GM11168 (cell line): ENCODE measurements around the gene LRP1B.
"Not testable (repeated sequence)": the region's sequence is repeated elsewhere in the genome, so short reads cannot be mapped to it uniquely, and the experiment has no call there.

Experiments used
- in situ Hi-C: fragments of 300-500 bp; cut with MboI; formaldehyde crosslinking; loops from one replicate; pipeline ENCODE4 v1.12.0; 2022; ENCODE audit warnings: low sequenced_read_pairs; ENCODE audit not compliant: unreplicated experiment

Gene LRP1B

DNA sequence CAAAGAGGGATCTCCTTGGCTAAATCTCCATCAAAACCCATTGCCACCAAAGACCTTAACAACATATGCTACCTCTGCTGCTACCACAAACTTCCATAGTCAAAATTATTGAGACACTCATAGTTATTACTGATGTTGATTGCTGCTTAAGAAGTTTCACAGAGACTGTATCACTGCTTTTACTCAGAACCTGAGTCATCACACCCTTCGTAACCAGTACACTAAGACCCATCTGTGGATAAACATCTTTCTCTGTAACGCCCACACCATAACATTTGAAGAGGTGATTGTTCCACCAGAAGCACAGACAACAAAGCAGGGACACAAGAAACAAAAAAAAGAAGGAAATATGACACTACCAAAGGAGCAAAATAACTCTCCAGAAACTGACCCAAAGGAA is 1563.1 kb downstream of the LRP1B start:
- in situ Hi-C loops = no loop called here

DNA sequence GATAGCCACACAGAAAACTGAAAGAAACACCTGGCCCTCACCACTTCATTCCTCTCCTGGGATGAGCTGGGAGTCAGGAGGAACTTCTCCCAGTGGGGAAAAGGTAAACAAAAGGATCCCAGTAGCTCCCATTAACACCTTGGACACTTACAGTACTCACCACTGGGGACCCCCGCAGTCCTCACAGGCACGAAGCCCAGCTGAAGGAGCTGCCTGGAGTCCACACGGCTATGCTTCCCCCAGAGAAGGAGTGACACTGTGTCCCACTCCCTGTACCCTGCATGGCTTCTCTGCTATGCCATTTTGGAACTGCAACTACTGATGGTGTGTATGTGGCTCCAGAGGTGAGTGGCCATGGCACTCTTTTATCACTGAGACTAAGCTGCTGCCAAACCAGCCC is 1565.1 kb downstream of the LRP1B start:
- in situ Hi-C loops = no loop called here

DNA sequence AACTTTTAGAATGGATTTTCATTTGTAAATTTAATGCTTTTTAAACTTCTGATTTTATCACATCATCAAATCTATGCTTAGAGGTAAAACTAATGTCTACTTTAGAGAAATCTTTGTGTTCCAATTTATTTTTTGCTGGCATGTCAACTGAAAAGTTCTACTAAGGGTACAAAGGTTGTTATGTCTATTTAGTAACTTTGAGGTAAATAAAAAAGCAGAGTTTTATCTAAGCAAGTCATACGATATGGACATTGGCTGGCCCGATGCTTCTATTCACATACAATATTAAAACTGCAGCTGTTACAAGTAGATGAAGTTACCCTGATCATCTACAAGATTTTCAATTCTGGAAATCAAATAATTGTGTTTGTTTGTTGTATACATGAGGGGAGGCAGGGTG is 1575.1 kb downstream of the LRP1B start:
- in situ Hi-C loops = no loop called here

DNA sequence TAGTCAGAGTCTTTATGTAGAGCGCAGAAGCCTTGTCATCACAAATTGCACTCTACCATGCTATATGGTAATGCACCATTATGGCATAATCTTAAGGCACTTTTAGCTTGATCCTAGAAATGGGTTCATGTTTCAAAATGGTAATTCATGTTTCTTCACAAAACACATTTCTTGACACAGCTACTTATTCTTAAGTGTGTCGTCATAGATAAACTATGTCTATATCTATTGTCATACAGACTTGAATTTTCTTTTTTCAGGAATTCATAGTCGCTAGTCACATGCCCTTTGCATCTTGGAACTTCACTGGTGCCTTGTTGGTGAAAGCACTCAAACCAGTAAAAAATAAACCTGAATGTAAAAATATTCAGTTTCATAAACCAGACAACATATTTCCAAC is 1578.2 kb downstream of the LRP1B start:
- in situ Hi-C loops = no loop called here

DNA sequence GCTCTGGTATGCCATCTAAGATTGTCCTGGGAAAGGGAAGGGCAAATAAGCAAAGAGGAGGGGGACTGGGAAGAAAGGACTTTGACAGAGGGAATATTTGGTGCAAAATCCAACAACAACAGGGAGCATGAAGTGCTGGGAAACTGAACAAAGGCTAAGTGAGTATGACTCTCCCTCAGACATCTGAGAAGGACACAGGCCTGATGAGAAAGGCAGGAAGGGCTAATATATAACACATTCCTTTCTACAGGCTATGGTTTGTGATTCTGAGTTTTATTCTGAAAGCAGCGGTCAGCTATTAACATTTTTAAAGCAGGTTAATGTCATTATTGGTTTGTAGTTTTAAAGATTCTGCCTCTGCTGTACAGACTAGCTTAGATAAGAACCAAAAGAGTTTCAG is 1579.5 kb downstream of the LRP1B start:
- in situ Hi-C loops = no loop called here

DNA sequence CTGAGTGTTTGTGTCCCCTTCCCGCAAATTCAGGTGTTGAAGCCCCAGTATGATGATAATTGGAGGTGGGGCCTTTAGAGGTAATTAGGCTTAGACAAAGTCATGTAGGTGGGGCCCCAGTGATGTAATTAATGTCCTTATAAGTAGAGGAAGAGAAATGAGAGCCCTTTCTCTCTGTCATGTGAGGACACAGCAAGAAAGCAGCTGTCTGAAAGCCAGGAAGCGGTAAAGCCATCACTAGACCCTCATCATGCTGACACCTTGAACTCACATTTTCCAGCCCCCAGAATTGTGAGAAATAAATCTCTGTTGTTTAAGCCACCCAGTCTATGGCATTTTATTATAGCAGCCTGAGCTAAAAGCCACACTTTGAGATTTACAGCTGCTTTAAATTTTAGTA is 1580.0 kb downstream of the LRP1B start:
- in situ Hi-C loops = no loop called here

DNA sequence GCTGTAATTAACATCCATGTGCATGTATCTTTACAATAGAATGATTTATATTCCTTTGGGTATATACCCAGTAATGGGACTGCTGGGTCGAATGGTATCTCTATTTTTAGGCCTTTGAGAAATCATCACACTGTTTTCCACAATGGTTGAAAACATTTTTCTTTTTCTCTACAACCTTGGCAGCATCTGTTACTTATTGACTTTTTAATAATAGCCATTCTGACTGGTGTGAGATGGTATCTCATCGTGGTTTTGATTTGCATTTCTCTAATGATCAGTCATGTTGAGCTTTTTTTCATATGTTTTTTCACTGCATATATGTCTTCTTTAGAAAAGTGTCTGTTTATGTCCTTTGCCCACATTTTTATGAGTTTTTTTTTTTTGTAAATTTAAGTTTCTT is 1586.0 kb downstream of the LRP1B start:
- in situ Hi-C loops = not testable (repeated sequence)

DNA sequence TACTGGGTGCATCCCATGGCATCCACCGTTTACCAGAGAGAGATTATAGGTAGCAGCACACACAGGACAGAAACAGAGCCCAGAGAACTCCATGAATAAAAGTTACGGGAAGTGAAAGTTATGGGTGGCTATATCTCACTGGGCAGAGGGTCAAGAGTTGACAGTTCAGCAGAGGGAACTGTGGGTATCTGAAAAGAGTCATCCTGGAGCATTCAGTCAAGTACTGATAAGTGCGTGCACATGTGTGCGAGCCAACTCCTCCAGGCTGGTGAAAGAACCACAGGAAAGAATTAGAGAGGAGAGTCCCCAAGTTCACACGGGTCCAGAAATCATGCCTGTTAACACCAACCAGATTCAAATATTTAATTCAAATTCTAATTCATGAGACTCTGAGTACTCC is 1588.2 kb downstream of the LRP1B start:
- in situ Hi-C loops = no loop called here

DNA sequence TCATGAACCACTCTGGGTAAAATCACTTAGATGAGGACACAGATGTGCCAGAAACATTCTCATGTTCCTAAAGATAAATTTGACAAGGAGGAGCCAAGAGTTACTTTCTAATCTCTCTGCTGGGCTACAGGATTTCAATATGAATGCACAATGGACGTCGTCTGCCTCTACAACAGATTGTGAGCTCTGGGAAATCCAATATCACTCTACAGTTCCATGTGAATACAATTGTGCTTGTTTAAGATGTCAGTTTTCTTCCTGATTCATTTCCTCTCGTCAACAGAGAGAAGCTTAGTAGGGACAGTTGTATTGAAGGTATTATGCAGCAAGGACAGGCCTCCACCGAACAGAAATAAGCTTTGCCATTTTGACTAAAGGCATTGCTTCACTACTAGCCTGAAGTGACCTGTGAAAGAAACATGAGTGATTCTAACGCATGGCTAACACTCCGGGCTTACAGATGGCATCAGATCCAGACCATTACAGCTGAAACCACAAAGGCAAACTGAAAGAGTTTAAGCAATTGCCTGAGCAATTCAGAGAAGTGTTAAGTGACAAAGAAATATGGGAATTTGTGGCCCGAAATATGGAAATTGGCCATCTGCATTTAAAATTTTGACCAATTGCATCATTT is 1591.5 kb downstream of the LRP1B start:
- in situ Hi-C loops = no loop called here

DNA sequence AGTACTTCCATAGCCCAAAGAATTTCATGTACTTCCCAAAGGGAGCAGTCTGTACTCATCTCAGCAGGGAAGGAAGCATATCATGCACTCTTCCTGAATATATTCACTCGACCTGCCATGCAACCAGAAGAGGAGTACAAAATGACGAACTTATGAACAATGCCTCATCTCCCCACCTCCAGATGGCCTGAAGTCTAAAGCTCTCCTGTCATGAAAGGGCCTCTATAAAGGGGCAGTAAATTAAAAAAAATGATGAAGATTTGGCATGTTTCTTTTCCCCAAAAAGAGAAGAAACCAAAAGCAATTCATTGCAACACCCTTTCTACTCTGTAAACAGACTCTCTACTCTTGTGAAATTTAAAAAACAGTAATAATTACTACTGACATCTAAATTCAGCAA is 1601.1 kb downstream of the LRP1B start:
- in situ Hi-C loops = no loop called here

DNA sequence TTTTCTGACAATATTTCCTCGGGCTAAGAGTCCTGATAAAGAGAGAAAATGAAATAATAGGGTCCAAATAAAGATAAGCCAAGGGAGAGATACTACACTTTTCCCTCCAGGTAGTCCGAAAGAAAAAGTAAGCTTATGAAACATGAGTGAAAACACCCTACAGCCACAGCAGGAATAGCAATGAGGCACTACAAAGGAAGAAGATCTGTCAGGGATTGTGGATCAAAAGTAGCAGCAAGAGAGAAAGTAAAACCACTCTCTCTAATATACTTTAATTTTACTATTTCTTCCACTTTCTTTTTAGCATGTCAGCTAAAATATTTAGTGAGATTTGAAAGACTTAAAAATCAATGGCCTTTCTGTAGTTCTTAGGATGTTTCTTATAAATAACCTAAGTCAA is 1601.8 kb downstream of the LRP1B start:
- in situ Hi-C loops = no loop called here

DNA sequence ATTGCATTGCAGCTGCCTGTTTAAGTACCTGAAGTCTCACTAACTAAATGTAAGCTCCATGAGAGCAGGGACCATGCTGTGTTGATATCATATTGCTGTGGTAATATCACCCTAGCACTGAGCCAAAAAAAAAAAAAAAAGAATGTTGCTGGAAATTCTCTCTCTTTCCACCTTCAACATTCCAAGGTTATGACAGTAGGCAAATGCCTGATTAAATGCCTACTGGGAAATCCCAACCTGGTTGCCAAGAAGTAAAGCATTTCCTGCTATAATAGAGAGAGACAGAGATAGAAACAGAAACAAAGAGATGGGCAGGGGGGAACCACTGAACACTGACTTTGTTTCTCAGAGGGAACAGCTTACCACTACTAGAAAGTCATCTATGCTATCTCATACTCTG is 1604.2 kb downstream of the LRP1B start:
- in situ Hi-C loops = no loop called here

DNA sequence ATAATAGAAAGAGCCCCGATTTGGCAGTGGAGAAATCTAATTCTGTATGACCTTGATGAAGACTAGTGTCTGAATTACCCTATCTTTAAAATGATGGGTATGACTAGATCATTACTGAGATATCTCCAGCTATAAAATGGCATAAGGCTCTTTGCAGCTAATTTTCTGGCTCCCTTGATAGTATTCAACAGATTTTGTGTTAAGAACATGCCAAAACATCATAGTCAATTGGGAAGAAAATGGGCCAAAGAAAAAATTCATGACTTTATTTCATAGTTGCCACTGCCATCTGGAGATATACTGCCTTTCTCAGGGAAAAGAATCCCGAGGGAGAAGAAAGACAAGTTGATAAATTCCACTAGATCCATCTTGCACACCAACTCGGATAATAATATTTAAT is 1618.7 kb downstream of the LRP1B start:
- in situ Hi-C loops = no loop called here

DNA sequence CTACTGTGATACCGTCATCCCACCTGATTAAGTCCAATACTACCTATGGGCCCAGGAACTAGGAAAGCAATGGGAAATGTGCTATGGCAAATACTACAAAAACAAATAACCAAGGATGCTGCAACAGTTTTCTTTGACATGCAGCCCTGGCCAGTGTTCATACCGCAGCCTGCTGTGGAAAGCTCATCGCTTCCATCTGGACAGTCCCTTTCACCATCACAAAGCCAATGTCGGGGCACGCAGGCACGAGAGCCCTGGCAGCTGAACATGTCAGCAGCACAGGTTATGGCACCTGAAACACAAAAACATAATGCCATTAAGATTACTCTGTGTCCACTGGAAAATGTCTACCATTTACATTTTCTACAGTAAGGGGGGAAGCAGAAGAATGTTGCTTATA is 1621.1 kb downstream of the LRP1B start:
- in situ Hi-C loops = no loop called here

DNA sequence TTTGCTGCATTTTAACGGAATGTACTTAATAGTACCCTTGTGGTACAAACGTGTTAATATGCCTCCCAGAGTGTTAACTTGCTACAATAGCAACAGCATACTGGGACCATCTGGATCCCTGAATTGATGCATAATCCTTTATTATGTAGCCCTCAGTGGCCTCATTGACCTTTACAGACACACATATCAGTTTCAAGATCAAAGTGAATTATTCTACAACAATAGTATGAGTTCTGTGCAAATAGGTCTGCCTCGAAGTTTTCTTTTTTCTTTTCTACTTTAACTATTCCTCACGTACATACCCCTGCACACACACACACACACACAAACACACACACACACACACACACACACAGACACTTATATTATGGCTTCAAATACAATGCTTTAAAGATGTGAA is 1622.1 kb downstream of the LRP1B start:
- in situ Hi-C loops = no loop called here

DNA sequence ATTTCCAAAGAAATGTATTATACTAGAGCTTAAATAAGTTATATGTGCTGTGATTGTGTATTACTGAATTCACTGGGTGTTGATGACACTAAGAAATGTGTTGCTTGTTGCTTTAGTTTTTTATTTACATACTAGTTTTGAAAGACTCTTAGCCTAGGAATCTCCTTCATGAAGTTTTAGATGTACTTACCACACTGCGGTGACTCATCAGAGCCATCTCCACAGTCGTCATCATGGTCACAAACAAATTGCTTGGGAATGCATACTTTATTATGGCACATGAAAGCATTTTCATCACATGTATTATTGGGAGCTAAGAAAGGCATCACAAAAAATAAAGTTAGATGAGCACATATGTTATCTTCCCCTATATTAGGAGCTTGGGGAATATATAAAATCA is 1624.2 kb downstream of the LRP1B start:
- in situ Hi-C loops = no loop called here

DNA sequence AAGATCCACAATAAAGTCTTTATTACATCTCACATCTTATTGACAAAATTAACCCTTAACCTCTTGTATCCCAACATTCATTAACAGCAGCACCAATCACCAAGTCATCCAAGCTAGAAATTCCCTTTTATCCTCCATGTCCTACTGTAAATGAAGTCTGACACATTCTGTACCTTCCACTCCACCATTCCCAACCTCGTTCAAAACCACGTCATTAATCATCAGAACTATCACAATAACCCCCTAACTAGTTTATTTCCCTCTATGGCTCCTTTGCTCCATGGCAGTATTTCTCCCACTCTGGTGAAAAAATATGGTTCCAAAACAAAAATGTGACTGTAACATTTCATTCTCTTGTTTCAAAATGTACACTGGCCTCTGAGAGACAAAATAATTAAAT is 1626.2 kb downstream of the LRP1B start:
- in situ Hi-C loops = no loop called here

DNA sequence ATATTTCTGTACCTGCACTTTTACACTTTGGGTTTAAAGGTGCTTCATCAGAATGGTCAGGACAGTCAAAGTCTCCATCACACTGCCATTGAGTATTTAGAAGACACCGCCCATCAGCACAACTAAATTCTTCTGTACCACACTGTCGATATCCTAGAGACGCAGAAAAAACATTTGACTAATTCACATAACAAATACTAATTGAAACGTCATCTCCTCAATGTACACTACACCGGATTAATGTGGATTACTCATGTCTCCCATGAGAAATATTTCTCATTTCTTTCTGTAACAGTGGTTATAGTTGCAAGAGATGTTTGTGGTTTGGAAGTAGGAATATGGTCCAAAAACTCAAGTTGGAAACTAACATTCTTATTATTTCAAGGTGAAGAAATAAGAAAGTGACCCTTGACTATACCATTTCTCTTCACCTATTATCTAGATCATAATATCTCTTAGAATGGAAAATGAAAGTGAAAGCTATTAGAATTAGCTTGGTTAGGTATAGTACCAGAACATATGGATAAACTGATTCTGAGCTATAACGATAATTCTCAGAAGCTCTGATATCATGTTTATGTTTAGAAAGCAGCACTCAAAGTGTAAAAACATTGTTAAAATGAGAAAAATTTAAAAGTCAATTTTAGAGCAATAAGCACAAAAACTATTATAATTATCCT is 1627.7 kb downstream of the LRP1B start:
- in situ Hi-C loops = no loop called here

DNA sequence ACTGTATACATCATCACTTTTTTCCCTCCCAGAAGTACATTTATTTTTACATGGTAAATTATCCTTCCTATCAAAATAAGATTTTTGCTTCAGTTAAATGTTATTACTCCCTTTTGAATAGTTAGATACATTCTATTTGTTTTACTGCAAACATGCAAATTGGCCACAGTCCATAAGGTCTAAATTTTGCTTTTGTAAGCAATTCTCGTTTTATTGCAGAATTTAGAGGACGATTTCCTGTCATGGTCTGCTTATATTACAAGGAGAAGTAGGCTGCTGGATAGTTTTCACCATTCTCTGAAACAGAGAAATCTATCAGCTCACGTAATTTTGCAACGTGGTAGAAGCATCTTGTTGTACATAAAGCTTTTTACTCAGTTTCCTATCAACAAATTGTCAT is 1632.5 kb downstream of the LRP1B start:
- in situ Hi-C loops = no loop called here

DNA sequence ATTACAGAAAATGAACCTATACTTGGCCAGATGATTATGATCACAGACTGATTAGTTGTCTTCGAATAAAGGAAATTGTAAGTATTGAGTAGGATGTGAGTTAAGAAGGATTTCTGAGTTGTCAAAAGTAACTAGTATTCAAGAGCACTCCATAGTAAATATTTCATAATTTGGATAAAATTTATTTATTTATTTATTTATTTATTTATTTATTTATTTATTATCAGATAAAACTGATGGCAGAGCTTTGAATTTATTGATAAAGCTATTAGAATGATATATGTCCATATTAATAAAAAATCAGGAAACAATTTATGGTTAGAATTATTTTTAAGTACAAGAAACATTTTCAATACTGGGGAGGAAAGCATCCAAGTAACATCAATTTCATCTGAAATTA is 1634.1 kb downstream of the LRP1B start:
- in situ Hi-C loops = no loop called here

DNA sequence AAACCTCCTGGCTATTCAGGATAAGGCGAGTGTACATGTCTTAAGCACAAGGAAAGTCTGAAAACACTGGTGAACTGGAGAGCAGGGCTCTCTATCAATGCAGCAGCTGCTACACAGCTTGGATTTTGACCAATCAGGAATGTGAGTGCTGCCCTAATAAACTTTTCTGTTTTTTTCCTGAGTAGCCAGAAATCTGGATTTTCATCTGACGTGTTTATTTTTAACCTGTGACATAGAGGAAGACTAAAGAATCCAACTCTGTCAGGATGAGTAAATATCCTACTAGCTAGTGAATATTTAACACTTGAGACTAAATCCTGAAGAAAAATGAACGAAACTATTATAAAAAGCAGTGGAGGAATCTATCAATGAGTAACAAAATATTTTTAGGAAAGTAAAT is 1638.9 kb downstream of the LRP1B start:
- in situ Hi-C loops = no loop called here

DNA sequence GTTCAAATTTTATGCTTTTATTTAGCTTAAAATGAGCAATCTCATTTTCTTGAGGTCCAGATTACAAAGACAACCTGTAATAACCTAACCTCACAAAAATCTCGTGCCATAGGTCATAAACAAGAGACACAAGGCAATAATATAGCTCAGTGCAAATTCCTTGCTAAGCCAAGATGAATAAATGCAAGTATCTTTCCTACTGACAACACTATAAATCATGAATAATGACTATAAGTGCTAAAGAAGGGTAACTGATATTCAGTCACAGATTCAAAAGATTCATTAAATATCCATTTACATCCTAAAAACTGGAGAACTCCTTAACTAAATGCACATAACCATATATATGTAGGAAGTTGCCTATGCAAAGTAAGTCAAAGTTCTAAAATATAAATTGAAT is 1641.6 kb downstream of the LRP1B start:
- in situ Hi-C loops = no loop called here
